Measurements from ENCODE around the gene PFDN6.
A peak's percentile ranks its signal among the peaks of the same experiment; 100 is the strongest.

Gene PFDN6

DNA sequence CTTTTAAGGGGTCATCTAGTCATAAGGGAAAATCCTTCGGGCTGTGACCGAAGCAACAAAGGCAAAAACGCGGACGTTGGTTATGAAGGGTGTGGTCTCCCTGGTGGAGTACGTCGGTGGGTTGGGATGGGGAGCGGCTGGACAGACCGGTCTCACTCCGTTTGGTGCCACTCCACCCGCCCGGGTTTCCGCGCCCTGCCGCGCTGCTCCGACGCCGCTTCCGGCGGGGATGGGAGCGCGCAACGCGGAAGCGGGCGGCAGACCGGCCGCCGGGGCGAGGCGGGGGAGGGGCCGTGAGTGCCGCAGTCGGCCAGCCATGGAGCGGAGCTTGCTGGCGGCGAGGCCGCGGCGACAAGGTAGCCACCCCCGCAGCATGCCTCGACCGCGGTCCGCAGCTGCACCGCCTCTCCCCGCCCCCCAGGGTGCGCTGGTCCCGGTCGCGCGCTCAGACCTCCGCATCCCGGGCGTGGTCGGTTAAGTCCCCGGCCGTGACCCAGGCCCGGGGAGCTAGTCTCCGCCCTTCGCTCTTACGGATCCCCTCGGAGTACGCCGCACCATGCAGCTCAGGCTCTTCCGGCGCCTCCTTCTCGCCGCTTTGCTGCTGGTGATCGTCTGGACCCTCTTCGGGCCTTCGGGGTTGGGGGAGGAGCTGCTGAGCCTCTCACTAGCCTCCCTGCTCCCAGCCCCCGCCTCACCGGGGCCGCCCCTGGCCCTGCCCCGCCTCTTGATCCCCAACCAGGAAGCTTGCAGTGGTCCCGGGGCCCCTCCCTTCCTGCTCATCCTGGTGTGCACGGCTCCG is 12.3 kb upstream of the PFDN6 start, which contains the start of gene B3GALT4:
Gene B3GALT4 (plus strand): TSS at position 260 of the 799 bp plus-strand sequence. CDS start 297 bp downstream, at position 557.
- peaks cover 29% of the 10 kb centered on the region for H3K36me3 ChIP-seq
- peak within 1 kb of the TSS; percentile 77 to 84 for H3K4me3 ChIP-seq (ENCODE audit: low read depth in 1 of 2, low read length in 1 of 2)
- H3K4me1 ChIP-seq (ENCODE audit: control insufficient read depth in 1 of 2, insufficient read depth in 1 of 2, low read depth in 1 of 2, low read length in 1 of 2) = peaks cover 53 to 60% of the 10 kb centered on the region in 2 experiments
- peak within 1 kb of the TSS; percentile 90 for H3K27ac ChIP-seq
- no peaks in the 10 kb centered on the region for H3K27me3 ChIP-seq
- TF ChIP-seq, protein P1, sequence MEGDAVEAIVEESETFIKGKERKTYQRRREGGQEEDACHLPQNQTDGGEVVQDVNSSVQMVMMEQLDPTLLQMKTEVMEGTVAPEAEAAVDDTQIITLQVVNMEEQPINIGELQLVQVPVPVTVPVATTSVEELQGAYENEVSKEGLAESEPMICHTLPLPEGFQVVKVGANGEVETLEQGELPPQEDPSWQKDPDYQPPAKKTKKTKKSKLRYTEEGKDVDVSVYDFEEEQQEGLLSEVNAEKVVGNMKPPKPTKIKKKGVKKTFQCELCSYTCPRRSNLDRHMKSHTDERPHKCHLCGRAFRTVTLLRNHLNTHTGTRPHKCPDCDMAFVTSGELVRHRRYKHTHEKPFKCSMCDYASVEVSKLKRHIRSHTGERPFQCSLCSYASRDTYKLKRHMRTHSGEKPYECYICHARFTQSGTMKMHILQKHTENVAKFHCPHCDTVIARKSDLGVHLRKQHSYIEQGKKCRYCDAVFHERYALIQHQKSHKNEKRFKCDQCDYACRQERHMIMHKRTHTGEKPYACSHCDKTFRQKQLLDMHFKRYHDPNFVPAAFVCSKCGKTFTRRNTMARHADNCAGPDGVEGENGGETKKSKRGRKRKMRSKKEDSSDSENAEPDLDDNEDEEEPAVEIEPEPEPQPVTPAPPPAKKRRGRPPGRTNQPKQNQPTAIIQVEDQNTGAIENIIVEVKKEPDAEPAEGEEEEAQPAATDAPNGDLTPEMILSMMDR (IDR thresholded peaks at IDR 0.05) = peak; percentile 81
- no peaks in the 10 kb centered on the region for H3K9me3 ChIP-seq

- TF ChIP-seq, protein P1 (IDR thresholded peaks at IDR 0.05) = no peak
- Histone ChIP-seq H3K4me3 (ENCODE audit: low read depth in 1 of 2, low read length in 1 of 2) (peak overlapping the region; percentile 77 to 84), H3K36me3 (peaks cover 37% of the 10 kb centered on the region), H3K4me1 (ENCODE audit: control insufficient read depth in 1 of 2, insufficient read depth in 1 of 2, low read depth in 1 of 2, low read length in 1 of 2) (peaks cover 46 to 52% of the 10 kb centered on the region in 2 experiments), H3K9me3 (no peaks in the 10 kb centered on the region), H3K27ac (peak overlapping the region; percentile 90), H3K27me3 (no peaks in the 10 kb centered on the region)
These were observed 11.6 kb upstream of the PFDN6 start for GRCh38 chr6:33277663-33278391.

DNA sequence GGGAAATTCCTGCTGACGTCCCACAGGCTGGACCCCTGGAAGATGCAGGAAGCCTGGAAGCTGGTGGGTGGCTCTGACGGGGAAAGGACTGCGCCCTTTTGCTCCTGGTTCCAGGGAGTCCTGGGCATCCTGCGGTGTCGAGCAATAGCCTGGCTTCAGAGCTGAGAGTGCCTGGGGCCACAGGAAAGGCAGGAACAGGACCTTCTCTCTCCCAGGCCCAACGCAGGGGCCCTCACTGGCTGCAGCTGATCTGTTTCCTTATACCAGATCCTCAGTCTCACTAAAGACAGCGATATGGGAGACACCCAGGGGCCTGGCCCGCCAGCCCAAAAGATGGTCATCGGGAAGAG is 11.0 kb upstream of the PFDN6 start:
- Histone ChIP-seq H3K9me3 (no peaks in the 10 kb centered on the region), H3K4me3 (ENCODE audit: low read depth in 1 of 2, low read length in 1 of 2) (peak overlapping the region in 1 of 2 experiments; percentile 77), H3K36me3 (peaks cover 37% of the 10 kb centered on the region), H3K27ac (peak overlapping the region; percentile 90), H3K4me1 (ENCODE audit: control insufficient read depth in 1 of 2, insufficient read depth in 1 of 2, low read depth in 1 of 2, low read length in 1 of 2) (peaks cover 43 to 47% of the 10 kb centered on the region in 2 experiments), H3K27me3 (no peaks in the 10 kb centered on the region)
- TF ChIP-seq, protein P1 (IDR thresholded peaks at IDR 0.05) = no peak

- peak overlapping the region; percentile 90 for H3K27ac ChIP-seq
These were observed 10.6 kb upstream of the PFDN6 start for GRCh38 chr6:33278810-33279209.

DNA sequence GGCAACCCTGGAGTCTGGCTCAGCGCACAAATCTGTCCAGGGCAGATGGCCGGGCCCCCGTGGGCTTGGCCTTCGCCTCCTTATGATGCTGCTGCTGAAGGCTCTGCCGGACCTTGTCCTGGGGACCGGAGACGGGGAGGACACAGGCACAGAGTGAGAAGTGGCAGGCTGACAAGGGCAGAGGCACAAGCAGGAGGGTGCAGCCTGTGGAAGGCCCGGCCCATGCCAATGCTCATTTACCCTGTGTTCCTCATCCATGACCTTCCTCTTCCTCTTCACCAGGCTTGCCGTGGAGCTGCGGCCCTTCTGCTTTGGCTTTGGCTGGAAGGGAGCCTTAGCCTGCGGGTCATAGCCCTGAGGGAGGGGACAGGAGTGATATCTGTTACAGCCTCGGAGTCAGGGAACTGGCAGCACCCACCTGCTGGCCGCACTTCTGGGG is 10.1 kb upstream of the PFDN6 start:
- peak overlapping the region; percentile 90 for H3K27ac ChIP-seq
- H3K27me3 ChIP-seq = no peaks in the 10 kb centered on the region
- H3K4me3 ChIP-seq (ENCODE audit: low read depth in 1 of 2, low read length in 1 of 2) = peak overlapping the region in 1 of 2 experiments; percentile 77
- H3K4me1 ChIP-seq (ENCODE audit: control insufficient read depth in 1 of 2, insufficient read depth in 1 of 2, low read depth in 1 of 2, low read length in 1 of 2) = peaks cover 43 to 45% of the 10 kb centered on the region in 2 experiments
- H3K9me3 ChIP-seq = no peaks in the 10 kb centered on the region
- TF ChIP-seq, protein P1 (IDR thresholded peaks at IDR 0.05) = no peak
- peaks cover 37% of the 10 kb centered on the region for H3K36me3 ChIP-seq

More at GRCh38 chr6:33278810-33279209, 10.6 kb upstream of the PFDN6 start:
- Histone ChIP-seq H3K4me1 (ENCODE audit: control insufficient read depth in 1 of 2, insufficient read depth in 1 of 2, low read depth in 1 of 2, low read length in 1 of 2) (peaks cover 43 to 45% of the 10 kb centered on the region in 2 experiments), H3K27me3 (no peaks in the 10 kb centered on the region), H3K4me3 (ENCODE audit: low read depth in 1 of 2, low read length in 1 of 2) (peak overlapping the region in 1 of 2 experiments; percentile 77), H3K9me3 (no peaks in the 10 kb centered on the region), H3K36me3 (peaks cover 37% of the 10 kb centered on the region)
- TF ChIP-seq, protein P1 (IDR thresholded peaks at IDR 0.05) = no peak
